ENCODE results near the gene DUOX2. TPM values are rescaled to one million over a fixed set of nuclear protein-coding genes. Genes with fewer than 3 reads are reported as not detected.

Gene DUOX2
- total RNA-seq, 4 donors from 2014 or later, result 0.13 to 0.65 (median 0.47) TPM; not detected in 1

DNA sequence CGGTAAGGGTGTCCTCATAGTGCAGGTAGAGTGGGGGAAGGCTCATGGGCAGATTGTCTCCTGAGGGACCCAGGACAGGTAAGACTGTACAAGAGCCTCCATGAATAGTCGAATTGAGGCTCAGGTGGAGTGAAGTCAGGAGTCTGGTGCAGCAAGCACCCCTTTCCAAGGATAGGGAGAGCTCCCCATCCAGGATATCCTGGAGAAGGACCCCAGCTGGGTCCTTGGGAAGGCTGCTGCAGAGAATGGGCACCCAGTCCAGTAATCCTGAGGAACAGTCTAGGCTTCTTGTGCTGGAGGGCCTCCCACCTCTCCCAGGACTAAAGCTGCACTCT is 746 bp upstream of the DUOX2 start:
- ATAC-seq (ENCODE audit: low FRiP score) (no peak), DNase-seq (ENCODE audit: low spot score) (no peak)
- TF ChIP-seq, protein P1, sequence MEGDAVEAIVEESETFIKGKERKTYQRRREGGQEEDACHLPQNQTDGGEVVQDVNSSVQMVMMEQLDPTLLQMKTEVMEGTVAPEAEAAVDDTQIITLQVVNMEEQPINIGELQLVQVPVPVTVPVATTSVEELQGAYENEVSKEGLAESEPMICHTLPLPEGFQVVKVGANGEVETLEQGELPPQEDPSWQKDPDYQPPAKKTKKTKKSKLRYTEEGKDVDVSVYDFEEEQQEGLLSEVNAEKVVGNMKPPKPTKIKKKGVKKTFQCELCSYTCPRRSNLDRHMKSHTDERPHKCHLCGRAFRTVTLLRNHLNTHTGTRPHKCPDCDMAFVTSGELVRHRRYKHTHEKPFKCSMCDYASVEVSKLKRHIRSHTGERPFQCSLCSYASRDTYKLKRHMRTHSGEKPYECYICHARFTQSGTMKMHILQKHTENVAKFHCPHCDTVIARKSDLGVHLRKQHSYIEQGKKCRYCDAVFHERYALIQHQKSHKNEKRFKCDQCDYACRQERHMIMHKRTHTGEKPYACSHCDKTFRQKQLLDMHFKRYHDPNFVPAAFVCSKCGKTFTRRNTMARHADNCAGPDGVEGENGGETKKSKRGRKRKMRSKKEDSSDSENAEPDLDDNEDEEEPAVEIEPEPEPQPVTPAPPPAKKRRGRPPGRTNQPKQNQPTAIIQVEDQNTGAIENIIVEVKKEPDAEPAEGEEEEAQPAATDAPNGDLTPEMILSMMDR (IDR thresholded peaks at IDR 0.05), result no peak

DNA sequence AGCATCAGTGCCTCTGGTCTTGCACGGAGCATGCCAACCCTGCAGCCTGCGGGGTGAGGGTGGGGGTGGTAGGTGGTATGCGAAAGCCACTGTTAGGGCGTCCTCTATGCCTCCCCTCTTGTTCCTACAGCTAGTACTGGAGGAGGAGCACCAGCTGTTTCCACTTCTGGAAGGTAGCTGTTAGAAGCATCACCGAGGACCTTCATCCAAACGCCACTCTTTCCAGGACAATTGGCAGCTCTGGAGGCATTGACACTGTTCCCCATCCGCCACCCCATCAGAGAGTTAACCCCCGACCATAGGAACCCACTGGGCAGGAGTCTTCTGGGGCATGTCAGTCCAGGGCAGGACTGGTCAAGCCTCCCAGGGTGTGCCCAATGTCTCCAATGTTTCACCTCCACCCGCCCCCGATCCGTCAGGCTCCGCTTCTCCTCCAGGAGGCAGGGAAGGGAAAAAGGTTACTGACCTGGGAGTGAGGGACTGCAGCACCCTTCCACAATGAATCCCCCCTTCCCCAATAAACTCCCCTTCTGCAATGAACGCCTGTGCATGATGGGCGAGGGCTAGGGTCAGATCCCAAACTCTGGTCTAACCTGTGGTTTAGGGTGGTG is 487 bp downstream of the DUOX2 start:
- no peak for ATAC-seq (ENCODE audit: low FRiP score)
- TF ChIP-seq, protein P1 (IDR thresholded peaks at IDR 0.05), result no peak
- DNase-seq (ENCODE audit: low spot score), result no peak

DNA sequence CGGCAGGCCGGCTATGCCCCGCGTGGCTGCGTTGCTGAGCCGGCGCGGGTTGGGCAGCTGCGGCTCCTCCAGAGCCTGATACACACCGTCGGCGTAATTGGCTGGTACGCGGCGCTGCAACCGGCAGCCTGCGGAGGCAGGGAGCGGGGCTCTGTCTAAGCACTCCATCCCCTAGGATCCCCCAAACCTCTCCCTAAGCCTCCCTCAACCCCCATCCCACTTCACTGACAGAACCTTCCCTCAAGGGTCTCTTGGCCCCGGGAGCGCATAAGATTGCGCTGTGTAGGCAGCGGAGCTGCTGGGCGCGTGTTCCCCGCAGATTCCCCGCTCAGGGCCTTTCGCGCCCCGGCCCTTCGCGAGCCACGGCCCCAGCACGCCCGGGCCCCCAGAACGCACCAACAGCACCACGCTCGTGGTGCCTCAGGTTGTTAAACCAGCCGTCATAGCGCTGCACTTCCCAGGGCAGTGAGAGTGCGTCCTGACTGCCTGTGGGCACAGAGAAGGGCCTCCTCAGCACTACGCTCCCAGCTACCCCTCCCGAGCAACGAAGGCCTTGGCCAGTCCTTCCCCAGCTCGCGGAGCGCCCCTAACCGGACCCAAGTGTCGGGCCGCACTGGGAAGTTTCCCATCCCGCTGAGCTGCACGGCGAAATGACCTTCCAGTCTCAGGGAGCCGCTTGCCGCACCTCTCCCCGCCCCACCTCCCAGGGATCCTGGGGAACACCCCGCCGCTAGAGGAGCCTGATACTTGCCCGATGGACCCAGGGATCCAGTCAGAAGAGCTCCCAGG is 1.2 kb downstream of the DUOX2 start:
- ATAC-seq (ENCODE audit: low FRiP score) (no peak), DNase-seq (ENCODE audit: low spot score) (no peak)
- TF ChIP-seq, protein P1 (IDR thresholded peaks at IDR 0.05), result no peak

DNA sequence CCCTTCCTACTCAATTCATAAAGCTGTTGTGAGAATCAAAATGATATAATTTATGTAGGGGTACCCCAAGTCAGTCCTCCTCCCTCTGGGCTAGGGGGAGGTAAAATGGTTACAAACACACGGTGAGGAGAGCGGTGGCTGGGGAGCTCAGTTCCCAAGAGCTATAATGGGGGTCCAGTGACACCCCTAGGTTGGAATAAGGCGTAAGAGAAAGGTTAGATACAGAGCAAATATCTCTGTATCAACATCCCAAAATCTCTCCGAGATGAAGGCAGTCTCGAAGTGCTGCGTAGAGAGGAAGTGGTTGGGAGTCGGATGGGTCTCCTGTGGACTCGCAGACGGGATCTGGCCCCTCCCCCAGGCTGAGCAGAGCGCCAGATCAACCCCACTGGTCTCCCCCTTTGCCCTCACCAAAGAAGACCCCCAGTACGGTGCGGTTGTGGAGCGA is 1.8 kb downstream of the DUOX2 start:
- DNase-seq (ENCODE audit: low spot score) (no peak), ATAC-seq (ENCODE audit: low FRiP score) (no peak)
- TF ChIP-seq, protein P1 (IDR thresholded peaks at IDR 0.05), result no peak

DNA sequence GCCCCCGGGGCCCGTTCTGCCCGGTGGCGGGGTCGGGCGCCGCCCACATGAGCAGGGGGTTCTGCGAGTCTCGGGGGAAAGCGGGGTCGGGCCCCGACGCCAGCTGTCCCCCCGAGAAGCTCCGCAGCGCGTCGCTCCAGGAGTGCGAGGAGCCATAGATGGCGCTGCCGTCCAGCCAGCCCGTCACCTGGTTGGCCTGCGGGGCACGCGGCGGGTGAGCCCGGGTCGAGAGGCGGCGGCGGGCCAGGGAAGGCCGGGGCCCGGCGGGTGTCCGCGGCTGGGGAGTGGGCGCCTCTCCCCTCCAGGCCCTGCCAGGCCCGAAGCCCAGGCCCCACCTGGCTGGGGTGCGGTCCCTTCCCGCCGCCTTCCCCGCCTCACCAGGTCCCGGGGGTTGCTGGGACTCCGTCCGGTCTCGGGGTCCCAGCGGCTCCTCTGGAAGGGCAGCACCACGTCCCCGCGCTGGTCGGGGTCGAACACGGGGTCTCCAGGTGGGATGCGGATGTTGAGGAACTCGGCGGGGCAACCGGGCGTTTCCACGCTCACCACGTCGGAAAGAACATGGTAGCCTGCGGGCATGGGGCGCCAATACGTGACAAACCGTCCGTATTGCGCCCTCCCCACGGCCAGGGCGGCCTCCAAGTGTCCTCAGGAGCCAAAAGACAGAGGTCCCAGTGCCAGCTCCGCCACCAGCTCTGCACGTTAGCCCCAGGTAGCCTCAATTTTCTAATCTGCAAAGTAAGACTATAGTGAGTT is 2.4 kb downstream of the DUOX2 start:
- DNase-seq (ENCODE audit: low spot score) (no peak), ATAC-seq (ENCODE audit: low FRiP score) (no peak)
- TF ChIP-seq, protein P1 (IDR thresholded peaks at IDR 0.05), result no peak

DNA sequence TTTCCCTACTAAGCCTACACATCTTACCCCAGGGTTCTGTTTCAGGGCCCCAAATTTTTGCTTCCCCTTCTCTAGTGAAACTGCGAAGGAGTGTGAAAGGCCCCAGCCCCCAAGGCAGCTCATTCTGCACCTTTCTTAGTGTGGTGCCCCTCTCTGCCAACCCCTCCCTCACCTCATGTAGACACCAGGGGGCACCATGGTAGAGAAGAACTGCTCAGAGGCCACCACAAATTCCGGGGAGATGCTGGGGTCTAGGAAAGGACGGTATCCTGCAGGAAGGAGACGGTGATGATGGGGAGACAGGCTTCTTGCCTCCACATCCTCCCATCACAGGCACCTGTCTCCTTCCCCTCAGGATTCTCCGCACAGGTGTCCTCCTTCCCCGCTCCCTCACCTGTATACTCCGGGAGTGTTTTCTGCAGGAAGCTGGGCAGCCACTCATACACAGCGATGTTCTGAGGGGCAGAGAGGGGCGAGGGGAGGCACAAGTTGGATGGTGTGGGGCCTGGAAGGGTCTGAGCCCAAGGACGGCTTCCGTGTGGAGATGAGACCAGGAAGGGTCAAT is 3.6 kb downstream of the DUOX2 start:
- DNase-seq (ENCODE audit: low spot score) (no peak), ATAC-seq (ENCODE audit: low FRiP score) (no peak)
- TF ChIP-seq, protein P1 (IDR thresholded peaks at IDR 0.05), result no peak
